ENCODE results near the gene PUS7. TPM values are rescaled to one million over a fixed set of nuclear protein-coding genes. Genes with fewer than 3 reads are reported as not detected.

The PUS7 gene
- polyA plus RNA-seq, 2 donors = 5.4 to 7.5 TPM

Other genes with a start within 250 kb of the PUS7 start
- 10 to 100 TPM in 1 of 2 donors, 1 to 10 TPM in 1; 8.9 to 11.6 TPM for gene SRPK2, start 133.3 kb downstream of the PUS7 start, polyA plus RNA-seq
- 10 to 100 TPM; 12.1 to 15.5 TPM for gene RINT1, start 9.9 kb upstream of the PUS7 start, polyA plus RNA-seq
- under 1 TPM in 1 of 2 donors, not detected in 1; 0.02 TPM for gene EFCAB10, start 59.2 kb upstream of the PUS7 start, polyA plus RNA-seq